Left lobe of liver (tissue), 2 donors: ENCODE data around the gene MDFI. TPM values are rescaled to one million over a fixed set of nuclear protein-coding genes. Genes with fewer than 3 reads are reported as not detected.

Experiments used
- ATAC-seq: fragments of 200-7000 bp; cut with Tn5 transposase; one replicate; pipeline ENCODE4 v1.9.1; 2020; ENCODE audit warnings: mild to moderate bottlenecking, moderate library complexity
- DNase-seq: peaks from one replicate; pipeline ENCODE4 v3.0.0-alpha.2; 2020; ENCODE audit warnings: low spot score
- total RNA-seq: library from RNA; stranded (reverse); gene quantifications from one replicate; pipeline ENCODE4 v1.2.1, GENCODE V29; 2021
- donor health status: DM: no; HTN: no; CAD: no; lungs with moderate emphysema.
- donor health status: DM: no; HTN: yes; CAD: no.

The MDFI gene
- total RNA-seq, 1 donor from 2014 or later: not detected

GRCh38 chr6:41670703-41671360, 32.6 kb downstream of the MDFI start:
- no peak for ATAC-seq
- DNase-seq: no peak

GRCh38 chr6:41671376-41671775, 33.1 kb downstream of the MDFI start:
- DNase-seq (no peak), ATAC-seq (no peak)

DNA sequence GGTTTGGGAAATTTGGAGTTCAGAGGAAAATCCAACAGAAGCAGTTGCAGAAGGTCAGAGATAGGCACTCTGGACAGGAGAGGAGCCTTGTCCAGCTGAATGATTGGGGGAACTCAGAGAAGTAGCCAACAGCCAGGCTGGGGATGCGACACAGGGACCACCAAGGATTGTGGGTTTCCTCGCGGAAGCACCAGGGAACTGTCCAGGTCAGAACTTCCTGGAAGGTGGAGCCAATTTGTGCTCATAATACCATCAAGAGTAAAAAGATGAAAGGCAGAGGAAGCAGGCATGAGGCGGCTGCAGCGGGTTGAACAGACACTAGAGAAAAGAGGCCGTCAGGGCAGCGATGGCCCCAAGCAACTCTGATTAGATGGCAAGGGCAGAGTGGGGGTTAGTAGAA, 33.7 kb downstream of the MDFI start:
- no peak for DNase-seq
- no peak for ATAC-seq

- no peak for ATAC-seq
- no peak for DNase-seq
Measured at GRCh38 chr6:41672816-41673703, 34.8 kb downstream of the MDFI start.

DNA sequence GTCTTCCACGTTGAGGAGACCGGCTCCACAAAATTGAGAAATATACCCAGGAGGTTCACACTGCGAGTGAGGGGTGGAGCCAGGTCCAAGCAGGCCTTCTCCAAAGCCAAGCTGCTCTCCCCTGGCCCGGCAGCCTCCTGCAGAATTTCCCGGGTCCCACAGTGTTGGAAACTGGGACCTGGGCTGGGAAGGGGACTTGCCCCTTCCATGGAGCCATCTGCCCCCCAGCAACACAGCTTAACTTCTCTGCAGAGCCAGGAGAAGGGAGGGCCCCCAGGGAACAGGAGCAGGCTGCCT, 35.4 kb downstream of the MDFI start:
- DNase-seq: no peak
- ATAC-seq: no peak

- DNase-seq: no peak
- no peak for ATAC-seq
Measured at GRCh38 chr6:41674231-41675000, 36.1 kb downstream of the MDFI start.

GRCh38 chr6:41675176-41675775, 37.0 kb downstream of the MDFI start:
- ATAC-seq: no peak
- DNase-seq: no peak

GRCh38 chr6:41675992-41676391, 37.7 kb downstream of the MDFI start:
- no peak for ATAC-seq
- no peak for DNase-seq

GRCh38 chr6:41676431-41676830, 38.2 kb downstream of the MDFI start:
- ATAC-seq: no peak
- DNase-seq: no peak

GRCh38 chr6:41677124-41677921, 39.1 kb downstream of the MDFI start:
- no peak for ATAC-seq
- DNase-seq: no peak

DNA sequence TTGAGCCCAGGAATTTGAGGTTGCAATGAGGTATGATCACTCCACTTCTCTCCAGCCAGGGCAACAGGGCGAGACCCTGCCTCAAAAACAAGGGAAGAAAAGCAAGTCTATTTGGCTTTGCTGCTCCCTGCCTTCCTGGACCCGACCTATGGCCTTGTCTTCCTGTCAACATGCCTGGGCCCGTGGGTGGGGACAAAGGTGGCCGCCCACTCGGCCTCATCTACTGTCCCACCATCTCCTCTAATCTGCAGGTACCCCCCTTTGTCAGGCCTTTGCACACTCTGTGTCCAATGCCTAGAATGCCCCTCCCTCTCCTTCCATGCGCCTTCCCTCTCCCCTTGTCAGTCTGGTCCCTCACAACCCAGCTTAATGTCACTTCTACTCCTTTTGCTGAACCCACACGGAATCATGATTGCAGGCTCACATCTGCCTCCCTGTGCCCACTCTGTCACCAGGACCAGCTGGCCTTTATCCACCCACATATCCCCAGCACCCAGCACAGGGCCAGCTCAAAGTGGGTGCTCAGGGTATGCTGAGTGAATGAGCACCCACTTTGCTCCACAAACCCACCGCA, 40.3 kb downstream of the MDFI start:
- ATAC-seq (no peak), DNase-seq (no peak)

GRCh38 chr6:41679696-41680095, 41.4 kb downstream of the MDFI start:
- no peak for ATAC-seq
- DNase-seq: no peak

DNA sequence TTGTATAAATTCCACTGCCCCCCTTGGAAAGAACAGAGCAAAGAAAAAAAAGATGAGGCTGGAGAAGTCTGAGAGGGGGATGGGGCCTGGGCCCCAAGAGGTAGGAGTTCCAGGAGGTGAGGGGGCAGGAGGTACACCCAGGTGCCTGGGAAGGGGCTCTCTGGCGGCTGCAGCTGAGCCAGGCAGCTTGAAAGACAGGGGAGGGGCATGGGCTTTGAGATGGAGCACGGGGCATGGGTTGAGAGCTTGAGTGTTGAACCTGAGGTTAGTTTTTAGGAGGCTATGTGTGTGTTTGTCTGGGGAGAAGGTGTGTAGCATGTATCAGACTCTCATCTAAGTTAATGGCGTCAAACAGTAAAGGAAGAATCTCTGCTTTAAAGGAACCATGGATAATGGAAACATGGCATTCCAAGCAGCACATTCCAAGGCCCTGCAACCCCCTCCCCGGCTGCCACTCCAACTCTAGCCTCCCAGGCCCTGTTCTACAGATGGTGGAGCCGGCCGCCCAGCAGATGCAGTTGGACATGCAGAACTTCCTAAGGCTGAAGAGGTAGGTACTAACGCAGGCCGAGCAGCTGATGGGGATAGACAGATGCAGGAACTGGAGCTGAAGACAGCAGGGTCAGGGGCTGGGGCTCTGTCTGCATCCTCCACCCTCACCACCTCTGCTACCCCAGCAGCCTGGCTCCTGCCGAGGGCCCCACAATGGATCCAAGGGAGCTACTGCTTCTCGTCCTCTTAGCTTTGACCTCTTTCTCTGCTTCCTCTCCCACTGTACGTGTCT, 42.1 kb downstream of the MDFI start:
- ATAC-seq (no peak), DNase-seq (no peak)

- peak; percentile 93 for ATAC-seq
- DNase-seq: peak; percentile 86
Measured at GRCh38 chr6:41682056-41682477, 43.8 kb downstream of the MDFI start.

DNA sequence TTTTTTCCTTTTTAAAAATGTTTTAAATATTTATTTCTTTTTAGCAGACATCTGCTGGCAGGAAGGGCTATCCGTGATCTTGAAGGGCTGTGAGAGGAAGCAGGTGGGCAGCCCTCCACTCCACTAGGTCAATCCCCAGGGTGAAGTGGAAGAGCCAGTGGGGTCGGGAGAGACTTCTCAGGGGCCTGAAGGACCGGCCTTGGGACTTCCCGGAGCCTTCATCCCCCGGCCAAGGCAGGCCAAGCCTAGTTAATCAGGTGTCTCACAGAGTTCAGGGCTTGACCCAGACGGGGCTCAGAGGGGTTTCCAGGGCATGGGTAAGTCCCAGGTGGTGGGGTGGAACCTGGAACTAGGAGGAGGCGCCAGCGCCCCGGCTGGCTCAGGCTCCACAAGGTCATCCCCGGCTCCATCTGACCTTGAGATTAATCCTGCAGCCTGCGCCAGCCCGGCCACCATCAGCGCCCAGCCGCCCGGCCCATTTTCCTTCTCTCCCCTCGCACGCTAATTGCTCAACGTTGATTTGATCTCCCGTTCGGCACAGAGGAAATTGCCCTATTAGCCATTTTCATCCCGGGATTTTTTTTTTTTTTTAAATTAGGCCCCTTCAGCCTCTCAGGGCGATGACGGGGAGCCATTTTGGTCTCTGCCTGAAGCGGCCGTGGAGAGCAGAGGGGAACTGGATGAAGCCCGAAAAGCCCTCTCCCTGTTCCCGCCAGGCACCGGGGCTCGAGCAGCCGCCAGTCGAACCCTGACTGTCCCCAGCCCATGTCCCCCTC, 44.4 kb downstream of the MDFI start:
- ATAC-seq: no peak
- DNase-seq: no peak

- ATAC-seq: peak; percentile 1
- no peak for DNase-seq
Measured at GRCh38 chr6:41683273-41683522, 44.9 kb downstream of the MDFI start.

GRCh38 chr6:41683523-41684310, 45.4 kb downstream of the MDFI start:
- DNase-seq: peak; percentile 78
- peak; percentile 83 for ATAC-seq
